Loucy (cell line): ENCODE data around the gene SYNC.
A peak's percentile ranks its signal among the peaks of the same experiment; 100 is the strongest.

Source experiments
- H2AFZ ChIP-seq: fragments of 200-600 bp; sonication (generic); 2 replicates; pipeline ENCODE4 v1.6.0; 2016; ENCODE audit warnings: antibody characterized with exemption, mild to moderate bottlenecking, low read length, moderate library complexity
- H3F3A ChIP-seq: fragments of 200-600 bp; 2 replicates; pipeline ENCODE4 v1.6.0; 2016; ENCODE audit warnings: antibody characterized with exemption, low read depth, mild to moderate bottlenecking
- H3K27me3 ChIP-seq: fragments of 200-600 bp; sonication (generic); 2 replicates; pipeline ENCODE4 v1.6.1; 2014; ENCODE audit warnings: low read length, mild to moderate bottlenecking; ENCODE audit not compliant: insufficient read depth, poor library complexity, severe bottlenecking
- H3K36me3 ChIP-seq: fragments of 200-600 bp; sonication (generic); 2 replicates; pipeline ENCODE4 v1.6.1; 2016; ENCODE audit warnings: low read length; ENCODE audit not compliant: insufficient read depth
- H3K4me1 ChIP-seq: fragments of 200-600 bp; sonication (generic); 2 replicates; pipeline ENCODE4 v1.5.1; 2014; ENCODE audit warnings: low read length, mild to moderate bottlenecking; ENCODE audit not compliant: insufficient read depth, poor library complexity, severe bottlenecking
- H3K4me2 ChIP-seq: fragments of 200-600 bp; sonication (generic); 2 replicates; pipeline ENCODE4 v1.6.0; 2014; ENCODE audit warnings: antibody characterized with exemption, low read length, low read depth, mild to moderate bottlenecking; ENCODE audit not compliant: poor library complexity, severe bottlenecking
- H3K4me3 ChIP-seq: fragments of 200-600 bp; sonication (generic); 2 replicates; pipeline ENCODE4 v1.5.1; 2014; ENCODE audit warnings: low read length, mild to moderate bottlenecking, mixed read lengths; ENCODE audit not compliant: poor library complexity, severe bottlenecking
- H3K79me2 ChIP-seq: fragments of 200-600 bp; sonication (generic); 2 replicates; pipeline ENCODE4 v1.6.1; 2014; ENCODE audit warnings: low read length; ENCODE audit not compliant: insufficient read depth
- H3K9ac ChIP-seq: fragments of 200-600 bp; sonication (generic); 2 replicates; pipeline ENCODE4 v1.6.0; 2014; ENCODE audit warnings: mild to moderate bottlenecking, low read depth, low read length, moderate library complexity; ENCODE audit not compliant: poor library complexity, severe bottlenecking
- H3K9me2 ChIP-seq: fragments of 200-600 bp; sonication (generic); replicated peaks from 2 replicates; pipeline ENCODE4 v1.6.1; 2016; ENCODE audit warnings: low read depth, low read length, mixed read lengths
- H3K9me3 ChIP-seq: fragments of 200-600 bp; sonication (generic); 2 replicates; pipeline ENCODE4 v1.6.1; 2014; ENCODE audit warnings: mild to moderate bottlenecking, antibody characterized with exemption, low read length, low read depth; ENCODE audit not compliant: insufficient read depth
- H4K20me1 ChIP-seq: fragments of 200-600 bp; sonication (generic); 2 replicates; pipeline ENCODE4 v1.6.0; 2014; ENCODE audit warnings: antibody characterized with exemption, low read length, mild to moderate bottlenecking; ENCODE audit not compliant: insufficient read depth, poor library complexity, severe bottlenecking
- CTCF ChIP-seq: fragments of 200-600 bp; sonication (generic); conservative IDR thresholded peaks from 2 replicates; pipeline ENCODE4 v1.5.1; 2014; ENCODE audit warnings: mild to moderate bottlenecking, antibody characterized with exemption, low read length
- EZH2phosphoT487 ChIP-seq: fragments of 200-600 bp; IDR thresholded peaks from 2 replicates; pipeline ENCODE4 v1.6.1; 2018; ENCODE audit warnings: antibody characterized with exemption, mild to moderate bottlenecking, moderate library complexity, borderline replicate concordance

Gene SYNC

DNA sequence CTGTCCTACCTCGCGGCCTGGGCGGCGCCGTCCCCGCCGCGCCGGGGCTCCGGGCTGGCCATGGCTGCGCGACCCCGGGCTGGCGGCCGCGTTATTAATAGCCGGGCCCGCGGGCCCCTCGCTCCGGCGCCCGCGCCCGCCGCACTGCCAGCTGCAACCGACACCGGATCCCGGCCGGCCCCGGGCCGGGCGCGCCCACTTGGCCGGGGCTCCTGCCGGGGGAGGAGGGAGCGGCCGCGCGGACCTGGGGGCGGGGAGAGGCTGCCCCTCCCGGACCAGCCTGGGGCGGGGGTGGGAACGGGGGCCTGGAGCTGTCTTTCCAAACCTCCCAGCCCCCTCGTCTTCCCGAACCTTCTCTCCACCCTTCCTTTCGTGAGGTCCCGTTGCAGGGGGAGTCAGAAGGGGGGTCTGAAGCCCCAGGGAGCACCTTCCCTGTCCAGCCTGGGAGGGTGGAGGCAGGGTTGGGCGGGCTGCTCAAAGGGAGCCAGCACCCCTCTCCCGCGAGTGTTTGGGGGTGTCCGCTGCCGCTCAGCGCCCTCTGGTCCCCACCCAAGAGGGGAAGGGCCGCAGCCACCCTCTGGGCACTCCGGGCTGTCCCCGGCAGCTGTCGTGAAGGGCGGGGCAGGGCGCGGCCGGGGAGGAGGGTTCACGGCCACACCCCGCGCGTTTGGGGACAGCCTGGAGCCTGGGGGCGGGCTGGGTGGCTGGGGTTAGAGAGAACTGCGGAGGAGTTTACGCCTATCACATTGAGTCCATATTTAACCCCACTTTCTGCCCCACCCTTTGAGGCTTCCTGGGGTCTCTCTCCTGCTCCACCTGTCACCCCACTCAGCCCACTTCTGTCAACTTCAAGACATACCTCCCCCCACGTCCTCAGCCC, at the start of gene SYNC:
Gene SYNC, minus strand, starts transcription at position 172 of the 880 bp plus-strand sequence. Its CDS starts 110 bp downstream, at position 62.
- H3F3A ChIP-seq, result no peaks in the 10 kb centered on the region
- no peaks in the 10 kb centered on the region for H3K79me2 ChIP-seq
- no peaks in the 10 kb centered on the region for H3K9me3 ChIP-seq
- no peaks in the 10 kb centered on the region for H3K27me3 ChIP-seq
- no peak within 1 kb of the TSS for H2AFZ ChIP-seq
- H3K4me1 ChIP-seq, result no peaks in the 10 kb centered on the region
- H4K20me1 ChIP-seq, result no peaks in the 10 kb centered on the region
- H3K4me3 ChIP-seq, result no peak within 1 kb of the TSS
- no peaks in the 10 kb centered on the region for H3K9me2 ChIP-seq
- H3K36me3 ChIP-seq, result no peaks in the 10 kb centered on the region
- no peak within 1 kb of the TSS for H3K9ac ChIP-seq
- TF ChIP-seq CTCF (no peak), EZH2phosphoT487 (no peak)
- H3K4me2 ChIP-seq, result no peak within 1 kb of the TSS

GRCh38 chr1:32749771-32750170, 47.2 kb upstream of the SYNC start:
- Histone ChIP-seq H3K79me2 (no peaks in the 10 kb centered on the region), H3K4me1 (peaks cover 4% of the 10 kb centered on the region), H3K9me2 (no peaks in the 10 kb centered on the region), H3F3A (no peaks in the 10 kb centered on the region), H3K4me2 (no peak overlapping the region), H3K27me3 (no peaks in the 10 kb centered on the region), H4K20me1 (no peaks in the 10 kb centered on the region), H3K9ac (no peak overlapping the region), H3K4me3 (no peak overlapping the region), H3K36me3 (no peaks in the 10 kb centered on the region), H3K9me3 (no peaks in the 10 kb centered on the region), H2AFZ (no peak overlapping the region)
- TF ChIP-seq CTCF (0 out of 2 replicates have a peak, but pooled peaks have one; percentile 23), EZH2phosphoT487 (no peak)

DNA sequence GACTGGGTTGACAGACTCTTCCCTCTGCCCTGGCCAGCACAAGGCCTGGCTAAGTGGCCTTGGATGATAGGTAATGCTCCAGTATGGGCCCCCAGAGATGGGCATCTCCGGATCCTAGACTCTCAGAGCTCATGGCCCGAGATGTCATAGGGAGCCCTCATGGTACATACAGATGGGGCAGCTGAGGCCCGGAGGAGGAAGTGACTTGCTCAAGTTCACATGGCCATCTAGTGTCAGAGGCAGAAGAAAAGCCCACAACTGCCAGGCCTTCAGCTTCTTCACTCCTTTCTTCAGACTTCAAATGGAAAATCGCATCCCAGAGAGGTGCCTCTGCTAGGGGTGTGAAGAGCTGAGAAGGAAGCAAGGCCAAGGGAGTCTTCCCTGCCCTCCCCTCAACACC, 46.8 kb upstream of the SYNC start:
- TF ChIP-seq EZH2phosphoT487 (no peak), CTCF (no peak)
- H4K20me1 ChIP-seq, result no peaks in the 10 kb centered on the region
- H3K9ac ChIP-seq, result no peak overlapping the region
- no peak overlapping the region for H3K4me2 ChIP-seq
- H2AFZ ChIP-seq, result no peak overlapping the region
- peaks cover 4% of the 10 kb centered on the region for H3K4me1 ChIP-seq
- H3K36me3 ChIP-seq, result no peaks in the 10 kb centered on the region
- no peaks in the 10 kb centered on the region for H3F3A ChIP-seq
- no peaks in the 10 kb centered on the region for H3K9me3 ChIP-seq
- no peaks in the 10 kb centered on the region for H3K79me2 ChIP-seq
- no peak overlapping the region for H3K4me3 ChIP-seq
- no peaks in the 10 kb centered on the region for H3K9me2 ChIP-seq
- no peaks in the 10 kb centered on the region for H3K27me3 ChIP-seq
